Measurements from ENCODE around the gene CFTR. TPM values are rescaled to one million over a fixed set of nuclear protein-coding genes. Genes with fewer than 3 reads are reported as not detected.

The CFTR gene
- total RNA-seq = 10 to 100 TPM in 1 of 4 donors, 1 to 10 TPM in 2, under 1 TPM in 1; 0.80 to 11.7 (median 5.0) TPM

- TF ChIP-seq POLR2A (IDR thresholded peaks at IDR 0.05) (no peak), CTCF (IDR thresholded peaks at IDR 0.05) (no peak)
- intact Hi-C loops (cut with DNase I; ENCODE audit: low total_unique reads) = no loop called here
- WGBS, 2 donors = 2% methylated on average over 45 of the region's 45 CpGs
- H3K4me3 ChIP-seq (ENCODE audit: low read depth, poor library complexity, severe bottlenecking) = peak within 1 kb of the TSS; percentile 11
- DNase-seq (ENCODE audit: low spot score in 2 of 2) = peak in 1 of 2 donors; percentile 85
Observed at GRCh38 chr7:117479225-117480054, at the start of gene CFTR. Gene CFTR, plus strand, starts transcription at chr7:117480025. Its CDS starts 70 bp downstream, at chr7:117480095.

GRCh38 chr7:117435475-117436043 is 44.3 kb upstream of the CFTR start:
- intact Hi-C loops (cut with DNase I; ENCODE audit: low total_unique reads) = no loop called here
- no peak for TF ChIP-seq CTCF (IDR thresholded peaks at IDR 0.05)
- TF ChIP-seq POLR2A (IDR thresholded peaks at IDR 0.05) = no peak
- H3K4me3 ChIP-seq (ENCODE audit: low read depth, poor library complexity, severe bottlenecking) = no peak overlapping the region
- DNase-seq (ENCODE audit: low spot score in 2 of 2) = no peak
- 47 to 51% methylated on average over 2 of the region's 2 CpGs for WGBS, 2 donors

GRCh38 chr7:117444646-117445045 is 35.2 kb upstream of the CFTR start:
- DNase-seq (ENCODE audit: low spot score in 2 of 2) = no peak
- no peak overlapping the region for H3K4me3 ChIP-seq (ENCODE audit: low read depth, poor library complexity, severe bottlenecking)
- TF ChIP-seq POLR2A (IDR thresholded peaks at IDR 0.05) (no peak), CTCF (IDR thresholded peaks at IDR 0.05) (no peak)
- intact Hi-C loops (cut with DNase I; ENCODE audit: low total_unique reads) = no loop called here
- 69 to 73% methylated on average over 1 of the region's 1 CpG for WGBS, 2 donors

GRCh38 chr7:117445206-117445605 is 34.6 kb upstream of the CFTR start:
- intact Hi-C loops (cut with DNase I; ENCODE audit: low total_unique reads) = no loop called here
- 75% methylated on average over 1 of the region's 1 CpG for WGBS, 2 donors
- no peak overlapping the region for H3K4me3 ChIP-seq (ENCODE audit: low read depth, poor library complexity, severe bottlenecking)
- TF ChIP-seq POLR2A (IDR thresholded peaks at IDR 0.05) (no peak), CTCF (IDR thresholded peaks at IDR 0.05) (no peak)
- no peak for DNase-seq (ENCODE audit: low spot score in 2 of 2)

- no peak for DNase-seq (ENCODE audit: low spot score in 2 of 2)
- intact Hi-C loops (cut with DNase I; ENCODE audit: low total_unique reads) = no loop called here
- no peak for TF ChIP-seq POLR2A (IDR thresholded peaks at IDR 0.05)
- TF ChIP-seq CTCF (IDR thresholded peaks at IDR 0.05) = no peak
- 81 to 82% methylated on average over 4 of the region's 4 CpGs for WGBS, 2 donors
- no peak overlapping the region for H3K4me3 ChIP-seq (ENCODE audit: low read depth, poor library complexity, severe bottlenecking)
Observed at GRCh38 chr7:117446220-117446815, 33.5 kb upstream of the CFTR start.
